GM12878 (cell line): ENCODE results near the gene MUC5AC. TPM values are rescaled to one million over a fixed set of nuclear protein-coding genes. Genes with fewer than 3 reads are reported as not detected.

Source experiments
- ATAC-seq: fragments of 200-7000 bp; cut with Tn5 transposase; 3 replicates; pipeline ENCODE4 v1.9.1; 2020; ENCODE audit warnings: mild to moderate bottlenecking, moderate library complexity
- BruUV-seq: library from RNA; stranded (reverse); fragments of 400-500 nt; replicated peaks from 2 replicates; lab custom pipeline; 2021; lab: Mats Ljungman, UMichigan
- CTCF ChIA-PET: fragments of 300-600 bp; sonication (Branson Sonifier 250); formaldehyde crosslinking; extraction: SDS; loops from one replicate; lab custom pipeline; 2021; ENCODE audit warnings: inconsistent platforms; lab: Yijun Ruan, JAX
- POLR2A ChIA-PET: fragments of 350-600 bp; formaldehyde crosslinking; extraction: SDS; loops from one replicate; lab custom pipeline; 2021; ENCODE audit warnings: inconsistent platforms; lab: Charles Lee
- RAD21 ChIA-PET: fragments of 300-600 bp; sonication (Branson Sonifier 250); formaldehyde crosslinking; loops from one replicate; lab custom pipeline; 2023; ENCODE audit warnings: antibody characterized with exemption; ENCODE audit not compliant: unreplicated experiment; lab: Charles Lee
- SMC1A ChIA-PET: fragments of 300-600 bp; sonication (Branson Sonifier 250); formaldehyde crosslinking; loops from one replicate; lab custom pipeline; 2023; ENCODE audit not compliant: unreplicated experiment, uncharacterized antibody; lab: Charles Lee
- DNase-seq: peaks from one replicate; pipeline ENCODE4 v3.0.0-alpha.2; 2011; ENCODE audit warnings: low read depth, low spot score
- FAIRE-seq: peaks from 3 replicates; lab custom pipeline; 2011; peaks lifted over from hg19 to GRCh38; lab: Jason Lieb, UNC
- H2AFZ ChIP-seq: 2 replicates; pipeline ENCODE4 v1.6.0; 2011; ENCODE audit warnings: low read depth, low read length, control low read depth; ENCODE audit not compliant: control insufficient read depth
- H3K27ac ChIP-seq: 2 replicates; pipeline ENCODE4 v1.5.1; 2011; ENCODE audit warnings: control low read depth; ENCODE audit not compliant: control insufficient read depth, insufficient read depth
- H3K27me3 ChIP-seq, 2 experiments: replicated peaks in 1 of 2; 2 replicates each; pipeline versions ENCODE4 v1.6.0 to v1.6.1; 2011; ENCODE audit warnings: low read length in 1 of 2; ENCODE audit not compliant: control insufficient read depth in 2 of 2, insufficient read depth in 2 of 2
- H3K36me3 ChIP-seq, 2 experiments: 2 replicates each; pipeline ENCODE4 v1.5.1; 2011; ENCODE audit warnings: low read length in 1 of 2; ENCODE audit not compliant: control insufficient read depth in 2 of 2, insufficient read depth in 2 of 2
- H3K4me1 ChIP-seq: 2 replicates; pipeline ENCODE4 v1.6.1; 2011; ENCODE audit warnings: mild to moderate bottlenecking, low read length, moderate library complexity, mixed read lengths; ENCODE audit not compliant: control insufficient read depth, insufficient read depth
- H3K4me2 ChIP-seq: 2 replicates; pipeline ENCODE4 v1.6.0; 2011; ENCODE audit warnings: control low read depth; ENCODE audit not compliant: control insufficient read depth, insufficient read depth
- H3K4me3 ChIP-seq: fragments of 200-600 bp; sonication (generic); 2 replicates; pipeline ENCODE4 v1.5.1; 2016
- H3K79me2 ChIP-seq: 2 replicates; pipeline ENCODE4 v1.6.0; 2011; ENCODE audit warnings: low read length; ENCODE audit not compliant: control insufficient read depth, insufficient read depth
- H3K9ac ChIP-seq: 2 replicates; pipeline ENCODE4 v1.8.0; 2011; ENCODE audit warnings: low read length, control low read depth, mixed read lengths; ENCODE audit not compliant: control insufficient read depth, insufficient read depth
- H3K9me3 ChIP-seq: replicated peaks from 3 replicates; pipeline ENCODE4 v1.5.1; 2011; ENCODE audit warnings: mild to moderate bottlenecking, low read length; ENCODE audit not compliant: control insufficient read depth, insufficient read depth
- H4K20me1 ChIP-seq: 2 replicates; pipeline ENCODE4 v1.6.0; 2011; ENCODE audit not compliant: control insufficient read depth, insufficient read depth
- ASH2L ChIP-seq: fragments of 300-600, 200-600 bp; sonication (generic); IDR thresholded peaks from 2 replicates; pipeline ENCODE4 v1.6.1; 2017; ENCODE audit warnings: low read depth, mild to moderate bottlenecking, borderline replicate concordance
- BACH1 ChIP-seq: fragments of 450-650 bp; IDR thresholded peaks from 2 replicates; pipeline ENCODE4 v1.6.1; 2017; ENCODE audit warnings: mild to moderate bottlenecking, borderline replicate concordance
- DPF2 ChIP-seq: fragments of 450-650 bp; IDR thresholded peaks from 2 replicates; pipeline ENCODE4 v1.6.1; 2017; ENCODE audit warnings: mild to moderate bottlenecking
- EGR1 ChIP-seq, 2 experiments: IDR thresholded peaks; 1 replicate in 1 of 2; 2 replicates in 1 of 2; pipeline ENCODE4 v1.6.1; 2011 to 2012; ENCODE audit warnings: low read depth in 2 of 2, low read length in 2 of 2, borderline replicate concordance in 1 of 2, mild to moderate bottlenecking in 1 of 2, moderate library complexity in 1 of 2
- EP300 ChIP-seq, 2 experiments: fragments of 150-350 bp in 1 of 2; IDR thresholded peaks; 2 replicates each; pipeline ENCODE4 v1.6.1; 2011 to 2012; ENCODE audit warnings: low read depth in 2 of 2, low read length in 2 of 2, borderline replicate concordance in 1 of 2, improper control_type of control experiment in 1 of 2, inconsistent platforms in 1 of 2; ENCODE audit not compliant: control insufficient read depth in 1 of 2
- ETV6 ChIP-seq, 2 experiments: fragments of 450-650 bp in 1 of 2; IDR thresholded peaks in 1 of 2; conservative IDR thresholded peaks in 1 of 2; 2 replicates each; pipeline ENCODE4 v1.6.1; 2014; ENCODE audit warnings: antibody characterized with exemption in 1 of 2, borderline replicate concordance in 1 of 2, low read depth in 1 of 2, mild to moderate bottlenecking in 1 of 2, moderate library complexity in 1 of 2
- NFIC ChIP-seq: IDR thresholded peaks from 2 replicates; pipeline ENCODE4 v1.6.1; 2012; ENCODE audit warnings: low read depth, mild to moderate bottlenecking, inconsistent platforms, low read length, moderate library complexity
- NR2F1 ChIP-seq: fragments of 450-650 bp; conservative IDR thresholded peaks from 2 replicates; pipeline ENCODE4 v1.6.1; 2017; ENCODE audit warnings: mild to moderate bottlenecking
- PML ChIP-seq: IDR thresholded peaks from 2 replicates; pipeline ENCODE4 v1.6.1; 2012; ENCODE audit warnings: low read length, inconsistent platforms
- POLR2AphosphoS5 ChIP-seq: IDR thresholded peaks from 2 replicates; pipeline ENCODE4 v1.6.1; 2011; ENCODE audit warnings: mild to moderate bottlenecking, low read length, inconsistent platforms
- RBBP5 ChIP-seq: fragments of 200-600 bp; sonication (generic); conservative IDR thresholded peaks from 2 replicates; pipeline ENCODE4 v1.6.1; 2016
- WGBS: methylation state at CpG from one replicate; pipeline ENCODE4 v1.1.6; 2016; ENCODE audit warnings: low lambda C conversion rate; ENCODE audit not compliant: insufficient replicate concordance, insufficient coverage; ENCODE audit errors: missing lambda C conversion rate; 5-methylcytosine and 5-hydroxymethylcytosine counted together
- in situ Hi-C: fragments of 300-500 bp; cut with MboI; formaldehyde crosslinking; loops from 9 replicates; pipeline ENCODE4 v1.14.3; 2018; ENCODE audit warnings: mixed read lengths
- intact Hi-C: fragments of 100-400 bp; cut with micrococcal nuclease; formaldehyde crosslinking; loops from one replicate; pipeline ENCODE4 v1.14.2; 2022; ENCODE audit not compliant: unreplicated experiment
- polyA plus RNA-seq, 11 experiments: library from polyadenylated mRNA; depleted of rRNA in 4 of 11; unstranded in 6 of 11; stranded (reverse) in 5 of 11; fragments of >200 nt; fragmentation: Nextera tagmentation in 4 of 11; fragmentation: Illumina TruSeq in 1 of 11; extraction: Ambion mirVana in 4 of 11; extraction: Trizol in 1 of 11; gene quantifications; 1 replicate in 1 of 11; 2 replicates in 10 of 11; pipeline versions ENCODE4 v1.2.1 to v1.2.3, GENCODE V29; 2011 to 2016; ENCODE audit warnings: inconsistent platforms in 2 of 11, missing spikeins in 2 of 11, low read depth in 1 of 11
- total RNA-seq, 4 experiments: library from RNA; depleted of rRNA in 3 of 4; stranded (reverse); fragments of >200 nt in 3 of 4; fragmentation: Illumina TruSeq in 1 of 4; extraction: Trizol in 1 of 4; gene quantifications; 2 replicates each; pipeline versions ENCODE4 v1.2.1 to v1.2.3, GENCODE V29; 2013 to 2021
- TF ChIP-seq, protein P1 (sequence below): IDR thresholded peaks from 2 replicates; pipeline ENCODE4 v1.6.1; 2012; ENCODE audit warnings: mild to moderate bottlenecking, low read depth, low read length

The MUC5AC gene
- total and polyA plus RNA-seq, 10 of the 15 experiments (the other 5 are each of a cell fraction or from before 2014, with no cell fraction given), result under 0.01 to 0.01 TPM; not detected in 8

DNA sequence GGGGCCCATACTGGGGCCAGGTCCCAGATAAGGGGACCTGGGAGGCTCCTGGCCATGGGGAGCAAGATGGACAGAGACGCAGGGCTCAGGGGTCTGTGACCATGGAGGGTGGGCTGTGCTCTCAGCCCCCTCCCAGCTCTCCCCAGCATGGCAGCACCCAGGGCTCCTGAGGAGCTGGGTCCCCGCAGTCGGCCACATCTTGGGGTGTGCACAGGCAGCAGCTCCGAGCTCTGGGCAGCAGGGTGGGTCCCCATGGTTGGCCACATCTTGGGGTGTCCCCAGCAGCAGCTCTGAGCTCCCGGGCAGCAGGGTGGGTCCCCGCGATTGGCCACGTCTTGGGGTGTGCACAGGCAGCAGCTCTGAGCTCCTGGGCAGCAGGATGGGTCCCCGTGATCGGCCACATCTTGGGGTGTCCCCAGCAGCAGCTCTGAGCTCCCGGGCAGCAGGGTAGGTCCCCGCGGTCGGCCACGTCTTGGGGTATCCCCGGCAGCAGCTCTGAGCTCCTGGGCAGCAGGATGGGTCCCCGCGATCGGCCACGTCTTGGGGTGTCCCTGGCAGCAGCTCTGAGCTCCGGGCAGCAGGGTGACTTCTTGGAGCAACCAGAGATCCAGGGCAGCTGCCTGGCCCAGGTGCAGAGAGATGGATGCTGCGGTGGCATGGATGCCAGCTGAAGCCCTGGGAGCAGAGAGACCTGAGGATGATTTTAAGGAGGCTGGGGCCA, 46.8 kb downstream of the MUC5AC start:
- POLR2A ChIA-PET, result no interaction called here
- in situ Hi-C loops, result no loop called here
- Histone ChIP-seq H3K36me3 (no peaks in the 10 kb centered on the region), H3K79me2 (no peaks in the 10 kb centered on the region)
- 44% methylated on average over 21 of the region's 22 CpGs for WGBS
- RAD21 ChIA-PET, result interaction anchor here (1.4 kb wide), 1 partner anchor 370 kb away, joined by 3 read pairs; no protein-coding TSS in a partner anchor
- FAIRE-seq, result no peak
- TF ChIP-seq NFIC (no peak), DPF2 (no peak), BACH1 (no peak), PML (no peak), EGR1 (IDR thresholded peaks at IDR 0.05; ENCODE audit: borderline replicate concordance in 1 of 2, low read depth in 2 of 2, low read length in 2 of 2) (no peak), ETV6 (conservative IDR thresholded peaks at IDR 0.05 in 1 of 2, IDR thresholded peaks at IDR 0.05 in 1 of 2; ENCODE audit: borderline replicate concordance in 1 of 2, low read depth in 1 of 2) (no peak), EP300 (IDR thresholded peaks at IDR 0.05; ENCODE audit: borderline replicate concordance in 1 of 2, control insufficient read depth in 1 of 2, low read depth in 2 of 2, low read length in 2 of 2) (no peak), NR2F1 (no peak), RBBP5 (no peak), POLR2AphosphoS5 (no peak), ASH2L (no peak)
- TF ChIP-seq, protein P1, sequence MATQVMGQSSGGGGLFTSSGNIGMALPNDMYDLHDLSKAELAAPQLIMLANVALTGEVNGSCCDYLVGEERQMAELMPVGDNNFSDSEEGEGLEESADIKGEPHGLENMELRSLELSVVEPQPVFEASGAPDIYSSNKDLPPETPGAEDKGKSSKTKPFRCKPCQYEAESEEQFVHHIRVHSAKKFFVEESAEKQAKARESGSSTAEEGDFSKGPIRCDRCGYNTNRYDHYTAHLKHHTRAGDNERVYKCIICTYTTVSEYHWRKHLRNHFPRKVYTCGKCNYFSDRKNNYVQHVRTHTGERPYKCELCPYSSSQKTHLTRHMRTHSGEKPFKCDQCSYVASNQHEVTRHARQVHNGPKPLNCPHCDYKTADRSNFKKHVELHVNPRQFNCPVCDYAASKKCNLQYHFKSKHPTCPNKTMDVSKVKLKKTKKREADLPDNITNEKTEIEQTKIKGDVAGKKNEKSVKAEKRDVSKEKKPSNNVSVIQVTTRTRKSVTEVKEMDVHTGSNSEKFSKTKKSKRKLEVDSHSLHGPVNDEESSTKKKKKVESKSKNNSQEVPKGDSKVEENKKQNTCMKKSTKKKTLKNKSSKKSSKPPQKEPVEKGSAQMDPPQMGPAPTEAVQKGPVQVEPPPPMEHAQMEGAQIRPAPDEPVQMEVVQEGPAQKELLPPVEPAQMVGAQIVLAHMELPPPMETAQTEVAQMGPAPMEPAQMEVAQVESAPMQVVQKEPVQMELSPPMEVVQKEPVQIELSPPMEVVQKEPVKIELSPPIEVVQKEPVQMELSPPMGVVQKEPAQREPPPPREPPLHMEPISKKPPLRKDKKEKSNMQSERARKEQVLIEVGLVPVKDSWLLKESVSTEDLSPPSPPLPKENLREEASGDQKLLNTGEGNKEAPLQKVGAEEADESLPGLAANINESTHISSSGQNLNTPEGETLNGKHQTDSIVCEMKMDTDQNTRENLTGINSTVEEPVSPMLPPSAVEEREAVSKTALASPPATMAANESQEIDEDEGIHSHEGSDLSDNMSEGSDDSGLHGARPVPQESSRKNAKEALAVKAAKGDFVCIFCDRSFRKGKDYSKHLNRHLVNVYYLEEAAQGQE, result no peak
- TF ChIP-seq, all 136 proteins: peak for 0
- BruUV-seq, result no TSS peak
- intact Hi-C loops, result no loop called here
- ChIA-PET SMC1A (no interaction called here), CTCF (interaction anchor here (1.3 kb wide), 1 partner anchor 370 kb away, joined by 7 read pairs; no protein-coding TSS in a partner anchor)
- ATAC-seq (no peak), DNase-seq (no peak)
- Histone ChIP-seq H3K4me2 (no peak overlapping the region), H3K4me3 (no peak overlapping the region), H3K27me3 (no peaks in the 10 kb centered on the region), H2AFZ (no peak overlapping the region), H4K20me1 (no peaks in the 10 kb centered on the region), H3K4me1 (no peaks in the 10 kb centered on the region), H3K27ac (no peak overlapping the region), H3K9ac (no peak overlapping the region), H3K9me3 (no peaks in the 10 kb centered on the region; the same call in 2 of the 3 replicates)
